22Rv1 (cell line): ENCODE measurements around the gene DIP2A.

Experiments
- CTCF ChIP-seq: fragments of 450-650 bp; IDR thresholded peaks from 2 replicates; pipeline ENCODE4 v1.5.1; 2017; ENCODE audit warnings: mild to moderate bottlenecking
- ZFX ChIP-seq: fragments of 450-650 bp; IDR thresholded peaks from 2 replicates; pipeline ENCODE4 v1.6.1; 2017; ENCODE audit warnings: antibody characterized with exemption, borderline replicate concordance

- no peak for TF ChIP-seq CTCF
- no peak for TF ChIP-seq ZFX
Observed at GRCh38 chr21:46551636-46552241, 93.0 kb downstream of the DIP2A start.
